ENCODE measurements around the gene TEX36.
"Not testable (repeated sequence)": the region's sequence is repeated elsewhere in the genome, so short reads cannot be mapped to it uniquely, and the experiment has no call there.

TEX36 gene

GRCh38 chr10:125691160-125691981 lies 8.4 kb upstream of the TEX36 start:
- no peak for DNase-seq

GRCh38 chr10:125689955-125690569 lies 7.1 kb upstream of the TEX36 start:
- DNase-seq, result no peak

- DNase-seq, result no peak
Measured at GRCh38 chr10:125687507-125688185, 4.7 kb upstream of the TEX36 start.

GRCh38 chr10:125684581-125684980 lies 1.6 kb upstream of the TEX36 start:
- DNase-seq, result peak; percentile 18

GRCh38 chr10:125683821-125684220 lies 858 bp upstream of the TEX36 start:
- no peak for DNase-seq

- no peak for DNase-seq
Measured at GRCh38 chr10:125679436-125679835, 3.5 kb downstream of the TEX36 start.

- no peak for DNase-seq
Measured at GRCh38 chr10:125672884-125673283, 10.1 kb downstream of the TEX36 start.

GRCh38 chr10:125662584-125662983 lies 20.4 kb downstream of the TEX36 start:
- no peak for DNase-seq

GRCh38 chr10:125661941-125662515 lies 20.9 kb downstream of the TEX36 start:
- no peak for DNase-seq

GRCh38 chr10:125661431-125661940 lies 21.5 kb downstream of the TEX36 start:
- DNase-seq, result no peak

- DNase-seq, result no peak
Measured at GRCh38 chr10:125659071-125659470, 23.9 kb downstream of the TEX36 start.

- no peak for DNase-seq
Measured at GRCh38 chr10:125656523-125656922, 26.4 kb downstream of the TEX36 start.

- not testable (repeated sequence) for DNase-seq
Measured at GRCh38 chr10:125653113-125653512, 29.9 kb downstream of the TEX36 start.

- no peak for DNase-seq
Measured at GRCh38 chr10:125646311-125646710, 36.7 kb downstream of the TEX36 start.

GRCh38 chr10:125641398-125641797 lies 41.6 kb downstream of the TEX36 start:
- DNase-seq, result no peak

- DNase-seq, result no peak
Measured at GRCh38 chr10:125640653-125641052, 42.3 kb downstream of the TEX36 start.

- DNase-seq, result no peak
Measured at GRCh38 chr10:125639846-125640245, 43.1 kb downstream of the TEX36 start.

GRCh38 chr10:125638555-125638954 lies 44.4 kb downstream of the TEX36 start:
- DNase-seq, result no peak

- DNase-seq, result no peak
Measured at GRCh38 chr10:125637496-125637895, 45.5 kb downstream of the TEX36 start.

GRCh38 chr10:125634606-125635005 lies 48.4 kb downstream of the TEX36 start:
- no peak for DNase-seq

GRCh38 chr10:125633517-125633999 lies 49.4 kb downstream of the TEX36 start:
- DNase-seq, result no peak

- no peak for DNase-seq
Measured at GRCh38 chr10:125631806-125632205, 51.2 kb downstream of the TEX36 start.

GRCh38 chr10:125629758-125630376 lies 53.1 kb downstream of the TEX36 start:
- no peak for DNase-seq

Measured in GF-D8 (cell line).